Heart right ventricle (tissue), 16 donors: ENCODE measurements around the gene CMYA5. TPM values are rescaled to one million over a fixed set of nuclear protein-coding genes. Genes with fewer than 3 reads are reported as not detected.
A peak's percentile ranks its signal among the peaks of the same experiment; 100 is the strongest.

ENCODE experiments used
- ATAC-seq, 8 donors: fragments of 200-7000 bp; cut with Tn5 transposase; one replicate each; pipeline ENCODE4 v1.9.1; 2020; ENCODE audit warnings: mild to moderate bottlenecking in 8 of 8, moderate library complexity in 8 of 8, moderate number of reproducible peaks in 1 of 8
- DNase-seq, 2 donors: peaks; one replicate each; pipeline ENCODE4 v3.0.0-alpha.2; 2020
- H3K27ac ChIP-seq, 10 donors: fragments of 200-600 bp; sonication (generic) in 2 of 10; one replicate each; pipeline versions ENCODE4 v1.5.0 to v1.8.0; 2020 to 2022; ENCODE audit warnings: mild to moderate bottlenecking in 3 of 10
- H3K27me3 ChIP-seq, 7 donors: fragments of 200-600 bp; one replicate each; pipeline ENCODE4 v1.8.0; 2021 to 2022; ENCODE audit warnings: mild to moderate bottlenecking in 2 of 7
- H3K36me3 ChIP-seq, 9 donors: fragments of 200-600 bp; sonication (generic) in 1 of 9; one replicate each; pipeline versions ENCODE4 v1.5.0 to v1.8.0; 2020 to 2022; ENCODE audit warnings: mild to moderate bottlenecking in 2 of 9
- H3K4me1 ChIP-seq, 9 donors: fragments of 200-600 bp; sonication (generic) in 1 of 9; one replicate each; pipeline versions ENCODE4 v1.5.0 to v1.8.0; 2020 to 2022; ENCODE audit warnings: mild to moderate bottlenecking in 4 of 9
- H3K4me3 ChIP-seq, 10 donors: fragments of 200-600 bp; sonication (generic) in 2 of 10; one replicate each; pipeline versions ENCODE4 v1.5.0 to v1.8.0; 2020 to 2022; ENCODE audit warnings: mild to moderate bottlenecking in 7 of 10, moderate library complexity in 2 of 10
- H3K9me3 ChIP-seq, 11 donors: fragments of 200-600 bp in 10 of 11; sonication (generic) in 2 of 11; one replicate each; pipeline versions ENCODE4 v1.5.0 to v1.8.0; 2013 to 2022; ENCODE audit warnings: mild to moderate bottlenecking in 2 of 11, control low read depth in 1 of 11, moderate library complexity in 1 of 11
- WGBS, 2 donors: extraction: QIAGEN DNeasy Blood & Tissue Kit; methylation state at CpG; one replicate each; pipeline ENCODE4 v1.1.7; 2013; ENCODE audit warnings: inconsistent platforms in 1 of 2; 5-methylcytosine and 5-hydroxymethylcytosine counted together
- intact Hi-C, 10 donors: fragments of 100-400 bp; cut with DNase I; formaldehyde crosslinking; loops; one replicate each; pipeline versions ENCODE4 v1.11.1 to v1.14.2; 2022
- polyA plus RNA-seq, 2 donors: library from polyadenylated mRNA; stranded (reverse); fragments of 200-250 nt; gene quantifications; one replicate each; pipeline ENCODE4 v1.2.3, GENCODE V29; 2013
- total RNA-seq, 10 donors: library from RNA; stranded (reverse); fragmentation: NEBNext Ultra II Directional in 3 of 10; extraction: Animal tissue kit (Norgen Biotek cat#: 25700) in 3 of 10; gene quantifications; one replicate each; pipeline versions ENCODE4 v1.2.1 to v1.2.4, GENCODE V29; 2021 to 2023
- TF ChIP-seq, protein P1 (sequence below), 9 donors: fragments of 200-600 bp; sonication (generic) in 2 of 9; IDR thresholded peaks; one replicate each; pipeline versions ENCODE4 v1.5.0 to v1.8.0; 2021 to 2022; ENCODE audit warnings: antibody characterized with exemption in 9 of 9, mild to moderate bottlenecking in 5 of 9, moderate library complexity in 1 of 9
- donor health status: Arrhythmogenic right ventricular cardiomyopathy.
- donor health status: ischemic (EF 13 %, LVEDD 7.1; RV severe dilation, severe dysfunction).
- donor health status: healthy with polysubstance abuse.
- donor health status: DM: no; HTN: yes; CAD: no.
- donor health status: DM: no; HTN: no; CAD: no.
- donor health status: ischemic (EF 25% LVEDD 6.9; RV normal size, moderate dysfunction).
- donor health status: ischemic (EF 25% LVEDD 5.7; RV mildly dilated, moderate dysfunction).
- donor health status: healthy.
- donor health status: DM: yes; HTN: yes; CAD: no.
- donor health status: Ischemic cardiomyopathy.
- donor health status: ischemic (EF 35%, LVEDD 5.7; RV mildly dilated, moderate dysfunction).
- donor health status: nonischemic (EF 11% LVEDD 7.7; RV severe dilation, severe dysfunction).
- donor health status: DM: yes; HTN: yes; CAD: no.
- donor health status: PGD.
- donor health status: ischemic (EF 29% LVEDD 5.4; RV normal size, mild dysfunction).
- donor health status: nonischemic (EF 23%, LVEDD 6.1; RV moderate dilation, normal function).

Gene CMYA5
- total and polyA plus RNA-seq, 12 donors: 202 to 1,721 (median 979) TPM

GRCh38 chr5:79800979-79801827, 111.6 kb downstream of the CMYA5 start:
- ATAC-seq: peak in 1 of 8 donors; percentile 5
- Histone ChIP-seq H3K36me3 (peaks cover 0 to 76% (median 4%) of the 10 kb centered on the region in 9 donors), H3K4me1 (peaks cover 0 to 60% (median 26%) of the 10 kb centered on the region in 9 donors), H3K27ac (peak overlapping the region in 5 of 10 donors; percentile 1 to 49 (median 17)), H3K27me3 (no peaks in the 10 kb centered on the region), H3K9me3 (no peaks in the 10 kb centered on the region), H3K4me3 (no peak overlapping the region)
- no peak for DNase-seq
- TF ChIP-seq, protein P1, sequence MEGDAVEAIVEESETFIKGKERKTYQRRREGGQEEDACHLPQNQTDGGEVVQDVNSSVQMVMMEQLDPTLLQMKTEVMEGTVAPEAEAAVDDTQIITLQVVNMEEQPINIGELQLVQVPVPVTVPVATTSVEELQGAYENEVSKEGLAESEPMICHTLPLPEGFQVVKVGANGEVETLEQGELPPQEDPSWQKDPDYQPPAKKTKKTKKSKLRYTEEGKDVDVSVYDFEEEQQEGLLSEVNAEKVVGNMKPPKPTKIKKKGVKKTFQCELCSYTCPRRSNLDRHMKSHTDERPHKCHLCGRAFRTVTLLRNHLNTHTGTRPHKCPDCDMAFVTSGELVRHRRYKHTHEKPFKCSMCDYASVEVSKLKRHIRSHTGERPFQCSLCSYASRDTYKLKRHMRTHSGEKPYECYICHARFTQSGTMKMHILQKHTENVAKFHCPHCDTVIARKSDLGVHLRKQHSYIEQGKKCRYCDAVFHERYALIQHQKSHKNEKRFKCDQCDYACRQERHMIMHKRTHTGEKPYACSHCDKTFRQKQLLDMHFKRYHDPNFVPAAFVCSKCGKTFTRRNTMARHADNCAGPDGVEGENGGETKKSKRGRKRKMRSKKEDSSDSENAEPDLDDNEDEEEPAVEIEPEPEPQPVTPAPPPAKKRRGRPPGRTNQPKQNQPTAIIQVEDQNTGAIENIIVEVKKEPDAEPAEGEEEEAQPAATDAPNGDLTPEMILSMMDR (IDR thresholded peaks at IDR 0.05): no peak
- intact Hi-C loops: no loop called here
- 92% methylated on average over 8 of the region's 8 CpGs for WGBS, 2 donors

DNA sequence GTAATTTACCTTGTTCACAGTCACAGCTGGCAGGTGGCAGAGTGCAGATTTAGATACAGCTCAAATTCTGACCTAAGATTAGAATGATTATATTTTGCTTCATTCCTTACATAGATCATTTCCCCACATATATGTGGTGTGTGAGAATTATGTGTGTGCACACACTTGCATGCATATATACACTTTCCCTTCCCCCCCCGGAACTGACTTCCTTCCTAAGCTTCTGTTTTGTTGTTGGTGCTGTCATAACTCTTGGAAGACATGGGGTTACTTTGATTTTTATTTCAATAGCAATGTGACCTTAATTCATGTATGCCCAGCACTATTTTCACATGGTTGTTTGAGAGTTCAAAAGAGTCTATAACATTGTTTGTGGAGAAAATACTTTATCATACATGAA, 112.8 kb downstream of the CMYA5 start:
- TF ChIP-seq, protein P1 (IDR thresholded peaks at IDR 0.05): no peak
- ATAC-seq (no peak), DNase-seq (no peak)
- 60 to 68% methylated on average over 1 of the region's 1 CpG for WGBS, 2 donors
- H3K4me1 ChIP-seq: peaks cover 0 to 64% (median 26%) of the 10 kb centered on the region in 9 donors
- peak overlapping the region in 3 of 10 donors; percentile 1 to 49 (median 14) for H3K27ac ChIP-seq
- H3K9me3 ChIP-seq: no peaks in the 10 kb centered on the region
- H3K36me3 ChIP-seq: peaks cover 0 to 68% (median 4%) of the 10 kb centered on the region in 9 donors
- no peaks in the 10 kb centered on the region for H3K27me3 ChIP-seq
- intact Hi-C loops: no loop called here
- H3K4me3 ChIP-seq: no peak overlapping the region

- TF ChIP-seq, protein P1 (IDR thresholded peaks at IDR 0.05): no peak
- WGBS, 2 donors: 92 to 96% methylated on average over 2 of the region's 2 CpGs
- H3K4me1 ChIP-seq: peaks cover 0 to 64% (median 26%) of the 10 kb centered on the region in 9 donors
- H3K4me3 ChIP-seq: no peak overlapping the region
- no peaks in the 10 kb centered on the region for H3K9me3 ChIP-seq
- H3K27me3 ChIP-seq: no peaks in the 10 kb centered on the region
- no peak for DNase-seq
- H3K27ac ChIP-seq: peak overlapping the region in 3 of 10 donors; percentile 1 to 49 (median 14)
- H3K36me3 ChIP-seq: peaks cover 0 to 62% (median 4%) of the 10 kb centered on the region in 9 donors
- ATAC-seq: peak in 1 of 8 donors; percentile 20
- intact Hi-C loops: no loop called here
Observed at GRCh38 chr5:79803007-79803406, 113.4 kb downstream of the CMYA5 start.

DNA sequence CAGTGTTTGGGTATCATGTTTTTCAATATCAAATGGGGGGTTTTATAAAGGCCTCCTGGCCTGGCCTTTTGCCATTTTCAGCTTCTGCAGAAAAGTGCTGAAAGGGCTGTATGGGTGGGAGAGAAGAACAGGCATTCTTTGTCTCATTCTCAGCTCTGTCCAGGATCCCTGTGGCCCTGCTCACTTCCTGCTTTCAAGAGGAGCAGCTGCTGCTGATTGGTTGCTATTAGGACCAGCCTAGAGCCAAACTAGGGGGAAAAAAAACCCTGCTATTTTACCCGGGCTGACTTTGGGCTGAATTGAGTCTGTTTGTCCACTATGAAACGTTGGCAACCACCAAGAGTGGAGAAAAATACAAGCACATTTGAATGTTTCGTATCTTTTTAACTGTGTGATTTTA, 117.1 kb downstream of the CMYA5 start:
- H3K4me1 ChIP-seq: peaks cover 0 to 64% (median 17%) of the 10 kb centered on the region in 9 donors
- no peaks in the 10 kb centered on the region for H3K27me3 ChIP-seq
- no peaks in the 10 kb centered on the region for H3K9me3 ChIP-seq
- ATAC-seq (peak in 6 of 8 donors; percentile 37 to 85 (median 52)), DNase-seq (peak in 1 of 2 donors; percentile 33)
- no peak overlapping the region for H3K4me3 ChIP-seq
- TF ChIP-seq, protein P1 (IDR thresholded peaks at IDR 0.05): no peak
- WGBS, 2 donors: 46 to 52% methylated on average over 3 of the region's 3 CpGs
- peak overlapping the region in 4 of 10 donors; percentile 17 to 34 (median 29) for H3K27ac ChIP-seq
- intact Hi-C loops: no loop called here
- H3K36me3 ChIP-seq: peaks cover 0 to 27% (median 0%) of the 10 kb centered on the region in 9 donors
